GM12878 (cell line): ENCODE measurements around the gene DARS1. TPM values are rescaled to one million over a fixed set of nuclear protein-coding genes. Genes with fewer than 3 reads are reported as not detected.

Experiments
- BCL11A ChIP-seq: IDR thresholded peaks from 2 replicates; pipeline ENCODE4 v1.6.1; 2011; ENCODE audit warnings: low read depth, low read length
- CBX3 ChIP-seq: fragments of 200-600 bp; sonication (generic); IDR thresholded peaks from 2 replicates; pipeline ENCODE4 v1.6.1; 2016; ENCODE audit warnings: low read depth, borderline replicate concordance
- CEBPZ ChIP-seq: fragments of 150-350 bp; IDR thresholded peaks from 2 replicates; pipeline ENCODE4 v1.6.1; 2016; ENCODE audit warnings: low read depth, low read length
- CREB1 ChIP-seq: IDR thresholded peaks from 2 replicates; pipeline ENCODE4 v1.6.1; 2012; ENCODE audit warnings: low read depth, mild to moderate bottlenecking, inconsistent platforms
- CREM ChIP-seq: IDR thresholded peaks from 2 replicates; pipeline ENCODE4 v1.6.1; 2014; ENCODE audit warnings: antibody characterized with exemption, low read depth
- DPF2 ChIP-seq: fragments of 450-650 bp; IDR thresholded peaks from 2 replicates; pipeline ENCODE4 v1.6.1; 2017; ENCODE audit warnings: mild to moderate bottlenecking
- HCFC1 ChIP-seq: fragments of 150-350 bp; IDR thresholded peaks from 2 replicates; pipeline ENCODE4 v1.6.1; 2014; ENCODE audit warnings: low read length
- MTA2 ChIP-seq: fragments of 450-650 bp; IDR thresholded peaks from 2 replicates; pipeline ENCODE4 v1.6.1; 2016; ENCODE audit warnings: low read depth, mild to moderate bottlenecking, moderate library complexity
- NFYB ChIP-seq: IDR thresholded peaks from 2 replicates; pipeline ENCODE4 v1.6.1; 2011; ENCODE audit warnings: low read depth, mild to moderate bottlenecking, low read length, improper control_type of control experiment, moderate library complexity; ENCODE audit not compliant: insufficient read depth
- REST ChIP-seq: IDR thresholded peaks from 2 replicates; pipeline ENCODE4 v1.6.1; 2012; ENCODE audit warnings: mild to moderate bottlenecking, low read depth, low read length
- SIN3A ChIP-seq: IDR thresholded peaks from 2 replicates; pipeline ENCODE4 v1.6.1; 2012; ENCODE audit warnings: low read depth, low read length, improper control_type of control experiment
- SPI1 ChIP-seq: IDR thresholded peaks from 2 replicates; pipeline ENCODE4 v1.6.1; 2011; ENCODE audit warnings: low read depth, mild to moderate bottlenecking, low read length, moderate library complexity, borderline replicate concordance; ENCODE audit not compliant: insufficient read depth
- SREBF2 ChIP-seq: IDR thresholded peaks from 2 replicates; pipeline ENCODE4 v1.6.1; 2012; ENCODE audit warnings: mild to moderate bottlenecking, low read length
- TCF3 ChIP-seq: IDR thresholded peaks from 2 replicates; pipeline ENCODE4 v1.6.1; 2012; ENCODE audit warnings: low read depth, mild to moderate bottlenecking, low read length, borderline replicate concordance; ENCODE audit not compliant: insufficient read depth
- YBX1 ChIP-seq: fragments of 450-650 bp; IDR thresholded peaks from 2 replicates; pipeline ENCODE4 v1.6.1; 2016; ENCODE audit warnings: antibody characterized with exemption
- polyA plus RNA-seq, 11 experiments: library from polyadenylated mRNA; depleted of rRNA in 4 of 11; unstranded in 6 of 11; stranded (reverse) in 5 of 11; fragments of >200 nt; fragmentation: Nextera tagmentation in 4 of 11; fragmentation: Illumina TruSeq in 1 of 11; extraction: Ambion mirVana in 4 of 11; extraction: Trizol in 1 of 11; gene quantifications; 1 replicate in 1 of 11; 2 replicates in 10 of 11; pipeline versions ENCODE4 v1.2.1 to v1.2.3, GENCODE V29; 2011 to 2016; ENCODE audit warnings: inconsistent platforms in 2 of 11, missing spikeins in 2 of 11, low read depth in 1 of 11
- total RNA-seq, 4 experiments: library from RNA; depleted of rRNA in 3 of 4; stranded (reverse); fragments of >200 nt in 3 of 4; fragmentation: Illumina TruSeq in 1 of 4; extraction: Trizol in 1 of 4; gene quantifications; 2 replicates each; pipeline versions ENCODE4 v1.2.1 to v1.2.3, GENCODE V29; 2013 to 2021
- TF ChIP-seq, protein P1 (sequence below): fragments of 450-650 bp; formaldehyde crosslinking; IDR thresholded peaks from 2 replicates; pipeline ENCODE4 v1.4.0; 2020; ENCODE audit warnings: mild to moderate bottlenecking, moderate library complexity
- TF ChIP-seq, protein P2 (sequence below): fragments of 450-650 bp; formaldehyde crosslinking; IDR thresholded peaks from 2 replicates; pipeline ENCODE4 v1.4.0; 2022; ENCODE audit warnings: mild to moderate bottlenecking, moderate library complexity

DARS1 gene
- total and polyA plus RNA-seq, 10 of the 15 experiments (the other 5 are each of a cell fraction or from before 2014, with no cell fraction given): 91.0 to 387 (median 137) TPM

DNA sequence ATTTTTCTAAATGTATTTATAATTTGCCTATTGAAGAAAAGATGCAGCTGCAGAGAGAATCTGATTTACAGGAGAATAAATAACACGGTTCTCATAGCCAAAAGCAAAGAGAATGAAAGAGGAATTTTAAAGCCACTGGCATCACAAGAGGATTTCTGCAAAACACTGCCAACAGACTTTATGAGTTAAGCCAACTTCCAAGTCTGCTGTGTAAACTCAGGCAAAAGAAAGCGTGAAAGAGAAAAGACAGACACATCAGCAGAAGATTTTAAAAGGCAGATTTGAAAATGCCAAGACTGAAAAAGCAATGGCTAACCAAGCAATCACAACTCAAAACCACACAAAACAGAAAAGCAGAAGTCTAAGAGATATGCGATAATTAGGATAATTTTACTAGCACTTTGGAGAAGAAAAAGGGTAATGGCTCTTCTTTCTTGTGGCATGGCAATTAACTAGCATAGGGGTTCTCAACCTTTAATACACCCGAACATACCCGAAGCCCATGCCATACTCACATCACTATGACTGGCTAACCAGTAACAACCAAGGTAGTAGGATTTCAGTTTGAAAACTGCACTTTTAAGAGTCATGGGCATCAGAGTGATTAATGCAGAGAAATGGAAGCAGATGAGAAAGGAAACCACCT, 4.9 kb downstream of the DARS1 start (continued):
- TF ChIP-seq, protein P1, sequence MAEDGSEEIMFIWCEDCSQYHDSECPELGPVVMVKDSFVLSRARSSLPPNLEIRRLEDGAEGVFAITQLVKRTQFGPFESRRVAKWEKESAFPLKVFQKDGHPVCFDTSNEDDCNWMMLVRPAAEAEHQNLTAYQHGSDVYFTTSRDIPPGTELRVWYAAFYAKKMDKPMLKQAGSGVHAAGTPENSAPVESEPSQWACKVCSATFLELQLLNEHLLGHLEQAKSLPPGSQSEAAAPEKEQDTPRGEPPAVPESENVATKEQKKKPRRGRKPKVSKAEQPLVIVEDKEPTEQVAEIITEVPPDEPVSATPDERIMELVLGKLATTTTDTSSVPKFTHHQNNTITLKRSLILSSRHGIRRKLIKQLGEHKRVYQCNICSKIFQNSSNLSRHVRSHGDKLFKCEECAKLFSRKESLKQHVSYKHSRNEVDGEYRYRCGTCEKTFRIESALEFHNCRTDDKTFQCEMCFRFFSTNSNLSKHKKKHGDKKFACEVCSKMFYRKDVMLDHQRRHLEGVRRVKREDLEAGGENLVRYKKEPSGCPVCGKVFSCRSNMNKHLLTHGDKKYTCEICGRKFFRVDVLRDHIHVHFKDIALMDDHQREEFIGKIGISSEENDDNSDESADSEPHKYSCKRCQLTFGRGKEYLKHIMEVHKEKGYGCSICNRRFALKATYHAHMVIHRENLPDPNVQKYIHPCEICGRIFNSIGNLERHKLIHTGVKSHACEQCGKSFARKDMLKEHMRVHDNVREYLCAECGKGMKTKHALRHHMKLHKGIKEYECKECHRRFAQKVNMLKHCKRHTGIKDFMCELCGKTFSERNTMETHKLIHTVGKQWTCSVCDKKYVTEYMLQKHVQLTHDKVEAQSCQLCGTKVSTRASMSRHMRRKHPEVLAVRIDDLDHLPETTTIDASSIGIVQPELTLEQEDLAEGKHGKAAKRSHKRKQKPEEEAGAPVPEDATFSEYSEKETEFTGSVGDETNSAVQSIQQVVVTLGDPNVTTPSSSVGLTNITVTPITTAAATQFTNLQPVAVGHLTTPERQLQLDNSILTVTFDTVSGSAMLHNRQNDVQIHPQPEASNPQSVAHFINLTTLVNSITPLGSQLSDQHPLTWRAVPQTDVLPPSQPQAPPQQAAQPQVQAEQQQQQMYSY: no peak
- TF ChIP-seq, protein P2, sequence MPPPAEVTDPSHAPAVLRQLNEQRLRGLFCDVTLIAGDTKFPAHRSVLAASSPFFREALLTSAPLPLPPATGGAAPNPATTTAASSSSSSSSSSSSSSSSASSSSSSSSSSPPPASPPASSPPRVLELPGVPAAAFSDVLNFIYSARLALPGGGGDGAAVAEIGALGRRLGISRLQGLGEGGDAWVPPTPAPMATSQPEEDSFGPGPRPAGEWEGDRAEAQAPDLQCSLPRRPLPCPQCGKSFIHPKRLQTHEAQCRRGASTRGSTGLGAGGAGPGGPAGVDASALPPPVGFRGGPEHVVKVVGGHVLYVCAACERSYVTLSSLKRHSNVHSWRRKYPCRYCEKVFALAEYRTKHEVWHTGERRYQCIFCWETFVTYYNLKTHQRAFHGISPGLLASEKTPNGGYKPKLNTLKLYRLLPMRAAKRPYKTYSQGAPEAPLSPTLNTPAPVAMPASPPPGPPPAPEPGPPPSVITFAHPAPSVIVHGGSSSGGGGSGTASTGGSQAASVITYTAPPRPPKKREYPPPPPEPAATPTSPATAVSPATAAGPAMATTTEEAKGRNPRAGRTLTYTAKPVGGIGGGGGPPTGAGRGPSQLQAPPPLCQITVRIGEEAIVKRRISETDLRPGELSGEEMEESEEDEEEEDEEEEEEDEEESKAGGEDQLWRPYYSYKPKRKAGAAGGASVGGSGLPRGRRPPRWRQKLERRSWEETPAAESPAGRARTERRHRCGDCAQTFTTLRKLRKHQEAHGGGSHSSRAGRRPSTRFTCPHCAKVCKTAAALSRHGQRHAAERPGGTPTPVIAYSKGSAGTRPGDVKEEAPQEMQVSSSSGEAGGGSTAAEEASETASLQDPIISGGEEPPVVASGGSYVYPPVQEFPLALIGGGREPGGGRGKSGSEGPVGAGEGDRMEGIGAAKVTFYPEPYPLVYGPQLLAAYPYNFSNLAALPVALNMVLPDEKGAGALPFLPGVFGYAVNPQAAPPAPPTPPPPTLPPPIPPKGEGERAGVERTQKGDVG (CRISPR knock-in tag): no peak
- TF ChIP-seq CREM (no peak), SPI1 (peak; percentile 93), SREBF2 (no peak), CEBPZ (no peak), CREB1 (no peak), SIN3A (no peak), DPF2 (peak; percentile 85; the same call in 1 of the 2 replicates), HCFC1 (no peak), BCL11A (peak; percentile 87), CBX3 (no peak), NFYB (no peak), YBX1 (no peak), REST (no peak), MTA2 (peak; percentile 99), TCF3 (no peak)
